Ishikawa (cell line): ENCODE results near the gene RYR3.

Experiments
- CEBPB ChIP-seq: IDR thresholded peaks from 2 replicates; pipeline ENCODE4 v1.6.1; 2012
- CREB1 ChIP-seq: IDR thresholded peaks from 2 replicates; pipeline ENCODE4 v1.6.1; 2012; ENCODE audit warnings: low read depth
- EGR1 ChIP-seq: IDR thresholded peaks from 2 replicates; pipeline ENCODE4 v1.6.1; 2012
- EP300 ChIP-seq: IDR thresholded peaks from 2 replicates; pipeline ENCODE4 v1.6.1; 2012; ENCODE audit warnings: borderline replicate concordance
- FOXM1 ChIP-seq: IDR thresholded peaks from 2 replicates; pipeline ENCODE4 v1.6.1; 2012; ENCODE audit warnings: low read depth, borderline replicate concordance
- MAX ChIP-seq: IDR thresholded peaks from 2 replicates; pipeline ENCODE4 v1.6.1; 2012
- NFIC ChIP-seq: IDR thresholded peaks from 2 replicates; pipeline ENCODE4 v1.6.1; 2012
- RAD21 ChIP-seq: IDR thresholded peaks from 2 replicates; pipeline ENCODE4 v1.6.1; 2012; ENCODE audit warnings: low read depth
- TAF1 ChIP-seq: IDR thresholded peaks from 2 replicates; pipeline ENCODE4 v1.6.1; 2012; ENCODE audit warnings: low read depth, mild to moderate bottlenecking
- TCF12 ChIP-seq: IDR thresholded peaks from 2 replicates; pipeline ENCODE4 v1.6.1; 2012; ENCODE audit warnings: low read depth
- TEAD4 ChIP-seq: IDR thresholded peaks from 2 replicates; pipeline ENCODE4 v1.6.1; 2012
- USF1 ChIP-seq: IDR thresholded peaks from 2 replicates; pipeline ENCODE4 v1.6.1; 2012
- YY1 ChIP-seq: IDR thresholded peaks from 2 replicates; pipeline ENCODE4 v1.6.1; 2012; ENCODE audit warnings: low read depth
- ZBTB7A ChIP-seq: IDR thresholded peaks from 2 replicates; pipeline ENCODE4 v1.6.1; 2012; ENCODE audit warnings: low read depth
- TF ChIP-seq, protein P1 (sequence below): IDR thresholded peaks from 2 replicates; pipeline ENCODE4 v1.6.1; 2012; ENCODE audit warnings: low read depth, mild to moderate bottlenecking

The RYR3 gene

GRCh38 chr15:33467816-33468163, 157.0 kb downstream of the RYR3 start:
- no peak for TF ChIP-seq EP300
- TF ChIP-seq, protein P1, sequence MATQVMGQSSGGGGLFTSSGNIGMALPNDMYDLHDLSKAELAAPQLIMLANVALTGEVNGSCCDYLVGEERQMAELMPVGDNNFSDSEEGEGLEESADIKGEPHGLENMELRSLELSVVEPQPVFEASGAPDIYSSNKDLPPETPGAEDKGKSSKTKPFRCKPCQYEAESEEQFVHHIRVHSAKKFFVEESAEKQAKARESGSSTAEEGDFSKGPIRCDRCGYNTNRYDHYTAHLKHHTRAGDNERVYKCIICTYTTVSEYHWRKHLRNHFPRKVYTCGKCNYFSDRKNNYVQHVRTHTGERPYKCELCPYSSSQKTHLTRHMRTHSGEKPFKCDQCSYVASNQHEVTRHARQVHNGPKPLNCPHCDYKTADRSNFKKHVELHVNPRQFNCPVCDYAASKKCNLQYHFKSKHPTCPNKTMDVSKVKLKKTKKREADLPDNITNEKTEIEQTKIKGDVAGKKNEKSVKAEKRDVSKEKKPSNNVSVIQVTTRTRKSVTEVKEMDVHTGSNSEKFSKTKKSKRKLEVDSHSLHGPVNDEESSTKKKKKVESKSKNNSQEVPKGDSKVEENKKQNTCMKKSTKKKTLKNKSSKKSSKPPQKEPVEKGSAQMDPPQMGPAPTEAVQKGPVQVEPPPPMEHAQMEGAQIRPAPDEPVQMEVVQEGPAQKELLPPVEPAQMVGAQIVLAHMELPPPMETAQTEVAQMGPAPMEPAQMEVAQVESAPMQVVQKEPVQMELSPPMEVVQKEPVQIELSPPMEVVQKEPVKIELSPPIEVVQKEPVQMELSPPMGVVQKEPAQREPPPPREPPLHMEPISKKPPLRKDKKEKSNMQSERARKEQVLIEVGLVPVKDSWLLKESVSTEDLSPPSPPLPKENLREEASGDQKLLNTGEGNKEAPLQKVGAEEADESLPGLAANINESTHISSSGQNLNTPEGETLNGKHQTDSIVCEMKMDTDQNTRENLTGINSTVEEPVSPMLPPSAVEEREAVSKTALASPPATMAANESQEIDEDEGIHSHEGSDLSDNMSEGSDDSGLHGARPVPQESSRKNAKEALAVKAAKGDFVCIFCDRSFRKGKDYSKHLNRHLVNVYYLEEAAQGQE: no peak

DNA sequence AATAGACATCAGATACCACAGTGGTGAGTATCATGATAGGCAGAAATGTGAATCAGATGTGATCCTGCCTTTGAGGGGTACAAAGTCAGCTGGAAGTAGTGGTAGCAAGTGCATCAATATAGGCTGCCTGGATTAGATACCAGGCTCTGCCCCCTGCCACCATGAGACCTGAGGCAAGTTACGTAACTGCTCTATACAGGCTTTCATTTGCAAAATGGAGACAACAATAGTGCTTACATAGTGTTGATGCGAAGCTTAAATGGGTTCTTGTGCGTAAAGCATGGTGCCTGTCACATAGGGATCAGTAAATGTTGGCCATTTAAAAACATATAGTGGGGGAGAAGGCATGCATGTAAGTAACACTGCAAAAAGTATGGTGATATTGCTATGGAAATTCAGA, 158.0 kb downstream of the RYR3 start:
- TF ChIP-seq TCF12 (no peak), YY1 (no peak), TEAD4 (no peak), EP300 (no peak), ZBTB7A (no peak), RAD21 (no peak), EGR1 (no peak), USF1 (no peak), FOXM1 (no peak)
- TF ChIP-seq, protein P1: no peak

- TF ChIP-seq YY1 (no peak), TCF12 (no peak), CEBPB (no peak), EP300 (no peak), RAD21 (no peak), MAX (no peak), EGR1 (no peak), TAF1 (no peak), TEAD4 (no peak), CREB1 (no peak), FOXM1 (no peak), USF1 (no peak), ZBTB7A (no peak)
- TF ChIP-seq, protein P1: no peak
These were observed 162.2 kb downstream of the RYR3 start for GRCh38 chr15:33473005-33473404.

DNA sequence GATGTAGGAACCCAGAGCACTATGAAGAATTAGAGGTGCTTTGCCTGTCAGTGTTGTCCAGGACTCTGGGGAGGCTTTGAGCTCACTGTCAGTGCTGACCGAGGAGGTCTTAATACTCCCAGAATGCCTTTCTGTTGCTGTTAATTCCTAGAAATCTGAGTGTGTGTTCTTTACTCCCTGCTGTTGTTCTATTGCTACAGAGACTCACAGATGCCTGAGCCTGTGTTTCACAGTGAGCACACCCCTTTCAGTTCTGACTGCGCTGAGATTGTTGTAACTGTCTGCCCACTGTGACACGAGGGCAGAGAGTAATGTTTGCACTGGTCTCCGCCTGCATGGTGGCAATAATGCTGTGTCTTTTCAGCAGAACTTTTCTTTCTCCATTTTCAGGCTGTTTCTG, 162.9 kb downstream of the RYR3 start:
- TF ChIP-seq FOXM1: no peak

GRCh38 chr15:33476076-33476475, 165.3 kb downstream of the RYR3 start:
- TF ChIP-seq EGR1 (no peak), CEBPB (no peak), YY1 (no peak), ZBTB7A (no peak), FOXM1 (no peak), MAX (no peak), USF1 (no peak), CREB1 (no peak), TEAD4 (no peak), TCF12 (no peak), NFIC (no peak), RAD21 (no peak), EP300 (no peak)
- TF ChIP-seq, protein P1: no peak
